ENCODE measurements around the gene ISOC2. TPM values are rescaled to one million over a fixed set of nuclear protein-coding genes. Genes with fewer than 3 reads are reported as not detected.

Gene ISOC2
- total RNA-seq, 6 experiments from 2014 or later: 69.4 to 222 (median 100) TPM

GRCh38 chr19:55483706-55484592, 22.5 kb upstream of the ISOC2 start:
- Histone ChIP-seq H3K9me3 (no peaks in the 10 kb centered on the region), H3K36me3 (peaks cover 0 to 6% (median 1%) of the 10 kb centered on the region in 4 donors), H3K4me3 (no peak overlapping the region), H3K27me3 (no peaks in the 10 kb centered on the region), H3K27ac (no peak overlapping the region), H3K4me1 (peaks cover 0 to 6% (median 0%) of the 10 kb centered on the region in 4 donors)
- no CpG with 5 or more reads among the region's 46 CpGs for WGBS (ENCODE audit: insufficient coverage, low coverage, low lambda C conversion rate, missing lambda C conversion rate)
- TF ChIP-seq CTCF (IDR thresholded peaks at IDR 0.05): no peak
- no peak for TF ChIP-seq POLR2A (IDR thresholded peaks at IDR 0.05)
- intact Hi-C loops (cut with DNase I): no loop called here
- DNase-seq (no peak), ATAC-seq (no peak)

GRCh38 chr19:55482967-55483705, 21.7 kb upstream of the ISOC2 start:
- intact Hi-C loops (cut with DNase I): no loop called here
- DNase-seq (no peak), ATAC-seq (no peak)
- Histone ChIP-seq H3K9me3 (no peaks in the 10 kb centered on the region), H3K4me1 (peaks cover 0 to 6% (median 0%) of the 10 kb centered on the region in 4 donors), H3K27me3 (no peaks in the 10 kb centered on the region), H3K4me3 (no peak overlapping the region), H3K36me3 (peaks cover 0 to 6% (median 1%) of the 10 kb centered on the region in 4 donors), H3K27ac (no peak overlapping the region)
- WGBS (ENCODE audit: insufficient coverage, low coverage, low lambda C conversion rate, missing lambda C conversion rate): 92% methylated on average over 9 of the region's 47 CpGs
- TF ChIP-seq CTCF (IDR thresholded peaks at IDR 0.05) (no peak), POLR2A (IDR thresholded peaks at IDR 0.05) (no peak)

- ATAC-seq: no peak
- Histone ChIP-seq H3K36me3 (peaks cover 0 to 6% (median 1%) of the 10 kb centered on the region in 4 donors), H3K27ac (no peak overlapping the region), H3K27me3 (no peaks in the 10 kb centered on the region), H3K4me3 (no peak overlapping the region), H3K4me1 (peaks cover 0 to 12% (median 3%) of the 10 kb centered on the region in 4 donors), H3K9me3 (no peaks in the 10 kb centered on the region)
- TF ChIP-seq CTCF (IDR thresholded peaks at IDR 0.05) (no peak), POLR2A (IDR thresholded peaks at IDR 0.05) (no peak)
- DNase-seq: no peak
- intact Hi-C loops (cut with DNase I): no loop called here
- no CpG with 5 or more reads among the region's 83 CpGs for WGBS (ENCODE audit: insufficient coverage, low coverage, low lambda C conversion rate, missing lambda C conversion rate)
These were observed 20.9 kb upstream of the ISOC2 start for GRCh38 chr19:55482156-55482961.

- Histone ChIP-seq H3K4me3 (no peak overlapping the region), H3K9me3 (no peaks in the 10 kb centered on the region), H3K27ac (no peak overlapping the region), H3K27me3 (no peaks in the 10 kb centered on the region), H3K4me1 (peaks cover 0 to 14% (median 4%) of the 10 kb centered on the region in 4 donors), H3K36me3 (peaks cover 0 to 6% (median 1%) of the 10 kb centered on the region in 4 donors)
- TF ChIP-seq POLR2A (IDR thresholded peaks at IDR 0.05): no peak
- no peak for TF ChIP-seq CTCF (IDR thresholded peaks at IDR 0.05)
- ATAC-seq (no peak), DNase-seq (no peak)
- intact Hi-C loops (cut with DNase I): no loop called here
- no CpG with 5 or more reads among the region's 40 CpGs for WGBS (ENCODE audit: insufficient coverage, low coverage, low lambda C conversion rate, missing lambda C conversion rate)
These were observed 20.3 kb upstream of the ISOC2 start for GRCh38 chr19:55481794-55482155.

All from right lobe of liver (tissue), 6 donors.